PFSK-1 (cell line): Measurements from ENCODE around the gene APBA2.

Experiments used
- POLR2AphosphoS5 ChIP-seq: IDR thresholded peaks from 2 replicates; pipeline ENCODE4 v1.6.1; 2012; ENCODE audit warnings: low read depth, mild to moderate bottlenecking, control low read depth, low read length, moderate library complexity
- REST ChIP-seq, 2 experiments: IDR thresholded peaks; 2 replicates each; pipeline versions ENCODE4 v1.6.1 to v1.8.0; 2011 to 2012; ENCODE audit warnings: low read depth in 2 of 2, low read length in 2 of 2, control low read depth in 1 of 2, inconsistent platforms in 1 of 2, mild to moderate bottlenecking in 1 of 2, moderate library complexity in 1 of 2; ENCODE audit not compliant: insufficient read depth in 1 of 2

DNA sequence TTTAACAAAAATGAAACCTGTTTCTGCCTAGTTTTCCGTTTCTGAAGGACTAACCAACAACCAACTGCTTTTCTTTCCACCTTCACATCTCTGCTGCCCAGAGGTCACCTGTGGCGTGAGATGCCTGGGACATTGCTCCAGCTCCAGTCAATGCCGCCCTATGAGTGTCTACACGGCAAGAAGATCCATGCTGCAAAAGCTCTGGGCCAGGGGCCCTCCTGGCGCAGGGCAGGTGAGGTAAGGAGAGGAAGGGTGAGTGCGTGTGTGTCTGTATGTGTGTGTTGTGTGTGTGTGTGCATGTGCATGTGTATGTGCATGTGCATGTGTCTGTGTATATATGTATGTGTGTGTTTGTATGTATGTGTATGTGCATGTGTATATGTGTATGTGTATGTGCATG lies 252.5 kb downstream of the APBA2 start:
- TF ChIP-seq REST (IDR thresholded peaks at IDR 0.05; ENCODE audit: insufficient read depth in 1 of 2, low read depth in 2 of 2, low read length in 2 of 2) (no peak), POLR2AphosphoS5 (no peak)
